HUES48 (cell line): ENCODE results near the gene MYH10.

Experiments
- H3K27ac ChIP-seq: one replicate; pipeline ENCODE4 v1.7.0; 2013; ENCODE audit warnings: low read depth, low read length, inconsistent platforms
- H3K27me3 ChIP-seq: 2 replicates; pipeline ENCODE4 v1.6.1; 2013; ENCODE audit warnings: mild to moderate bottlenecking, low read length; ENCODE audit not compliant: control insufficient read depth, insufficient read depth
- H3K36me3 ChIP-seq: 2 replicates; pipeline ENCODE4 v1.6.1; 2013; ENCODE audit warnings: low read length; ENCODE audit not compliant: control insufficient read depth, insufficient read depth
- H3K4me1 ChIP-seq: 2 replicates; pipeline ENCODE4 v1.6.1; 2013; ENCODE audit warnings: mild to moderate bottlenecking, low read length; ENCODE audit not compliant: control insufficient read depth, insufficient read depth
- H3K4me3 ChIP-seq: 2 replicates; pipeline ENCODE4 v1.5.1; 2013; ENCODE audit warnings: mild to moderate bottlenecking, low read depth, low read length
- H3K9ac ChIP-seq: 2 replicates; pipeline ENCODE4 v1.6.1; 2013; ENCODE audit warnings: mild to moderate bottlenecking, low read depth, low read length, moderate library complexity
- H3K9me3 ChIP-seq: 2 replicates; pipeline ENCODE4 v1.6.1; 2013; ENCODE audit warnings: low read length; ENCODE audit not compliant: control insufficient read depth, insufficient read depth

MYH10 gene

DNA sequence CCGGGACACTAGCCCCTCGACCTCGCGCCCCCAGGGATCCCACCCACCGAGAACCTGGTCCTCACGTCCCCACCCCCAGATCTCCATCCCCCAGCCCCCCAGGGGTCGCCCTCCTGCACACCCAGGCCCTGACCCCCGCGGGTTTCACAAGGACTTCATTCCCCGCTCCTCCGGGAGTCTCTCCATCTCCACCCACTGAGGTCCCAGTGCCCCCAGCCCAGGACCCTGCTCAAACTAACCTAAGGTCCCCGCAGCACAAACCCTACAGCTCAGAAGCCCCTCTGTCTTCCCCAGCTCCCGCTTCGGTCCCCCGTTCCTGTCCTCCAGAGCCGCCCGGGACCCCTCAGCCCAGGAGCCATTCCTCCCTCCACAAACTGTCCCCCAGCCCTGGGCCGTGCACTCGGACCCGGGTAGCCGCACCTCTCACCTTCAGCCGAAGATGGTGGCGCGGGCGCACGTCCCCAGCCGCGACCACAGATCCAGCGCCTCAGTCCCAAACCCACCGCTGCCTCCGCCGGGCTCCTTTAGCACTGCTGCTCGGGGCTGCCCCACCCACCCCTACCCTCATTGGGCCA is at the start of gene MYH10:
Gene MYH10, minus strand, starts transcription at position 499 of the 575 bp plus-strand sequence. CDS start 7,479 bp downstream, outside the sequence.
- peaks cover 28% of the 10 kb centered on the region for H3K4me1 ChIP-seq
- no peaks in the 10 kb centered on the region for H3K9me3 ChIP-seq
- peak within 1 kb of the TSS; percentile 89 for H3K9ac ChIP-seq
- peak within 1 kb of the TSS; percentile 97 for H3K27ac ChIP-seq
- H3K4me3 ChIP-seq, result peak within 1 kb of the TSS; percentile 99
- 0 out of 2 replicates have a peak, but pooled peaks cover 2% of the 10 kb centered on the region for H3K36me3 ChIP-seq
- H3K27me3 ChIP-seq, result no peaks in the 10 kb centered on the region

DNA sequence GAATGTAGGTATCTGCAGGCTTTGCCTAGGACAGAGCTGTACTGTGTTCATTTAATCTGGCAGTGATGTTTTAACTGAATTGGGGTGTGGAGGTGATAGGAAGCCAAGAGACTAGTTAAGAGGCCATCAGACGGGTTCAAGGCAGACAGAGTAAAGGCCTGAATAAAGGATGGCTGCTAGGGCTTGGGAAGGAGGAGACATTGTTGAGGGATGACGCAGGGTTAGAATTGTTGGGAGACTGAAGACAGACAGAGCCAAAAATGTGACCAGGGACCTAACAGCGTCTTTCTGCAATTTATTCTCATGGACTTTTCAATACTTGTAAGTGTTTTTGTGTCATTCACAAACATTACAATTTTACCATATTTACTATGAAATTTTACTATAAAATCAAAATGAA is 48.6 kb upstream of the MYH10 start:
- Histone ChIP-seq H3K36me3 (no peaks in the 10 kb centered on the region), H3K4me3 (no peak overlapping the region), H3K27ac (no peak overlapping the region), H3K9me3 (no peaks in the 10 kb centered on the region), H3K4me1 (peaks cover 18% of the 10 kb centered on the region), H3K27me3 (no peaks in the 10 kb centered on the region), H3K9ac (no peak overlapping the region)

DNA sequence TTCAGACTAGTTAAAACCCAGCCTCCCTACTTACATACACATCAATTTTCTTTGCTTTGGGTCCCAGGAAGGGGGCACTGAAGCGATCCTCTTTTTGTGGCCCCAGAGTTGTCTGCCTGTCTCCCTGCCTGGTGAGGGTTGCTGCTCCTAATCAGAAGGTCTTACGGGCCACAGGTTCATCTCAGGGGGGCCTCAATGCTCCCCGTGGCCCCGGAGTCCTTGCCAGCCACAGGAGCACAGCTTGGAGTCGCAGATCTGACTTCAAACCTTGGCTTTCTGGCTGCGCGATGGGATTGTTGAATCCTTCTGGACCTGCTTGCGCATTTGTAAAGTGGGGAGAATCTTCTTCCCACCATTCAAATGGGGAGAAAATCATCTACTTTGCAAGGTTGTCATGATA is 44.8 kb upstream of the MYH10 start:
- no peak overlapping the region; the same call in 1 of the 2 replicates for H3K4me3 ChIP-seq
- no peaks in the 10 kb centered on the region for H3K27me3 ChIP-seq
- no peak overlapping the region for H3K9ac ChIP-seq
- no peaks in the 10 kb centered on the region for H3K9me3 ChIP-seq
- H3K36me3 ChIP-seq, result no peaks in the 10 kb centered on the region
- no peak overlapping the region for H3K27ac ChIP-seq
- peaks cover 18% of the 10 kb centered on the region for H3K4me1 ChIP-seq

DNA sequence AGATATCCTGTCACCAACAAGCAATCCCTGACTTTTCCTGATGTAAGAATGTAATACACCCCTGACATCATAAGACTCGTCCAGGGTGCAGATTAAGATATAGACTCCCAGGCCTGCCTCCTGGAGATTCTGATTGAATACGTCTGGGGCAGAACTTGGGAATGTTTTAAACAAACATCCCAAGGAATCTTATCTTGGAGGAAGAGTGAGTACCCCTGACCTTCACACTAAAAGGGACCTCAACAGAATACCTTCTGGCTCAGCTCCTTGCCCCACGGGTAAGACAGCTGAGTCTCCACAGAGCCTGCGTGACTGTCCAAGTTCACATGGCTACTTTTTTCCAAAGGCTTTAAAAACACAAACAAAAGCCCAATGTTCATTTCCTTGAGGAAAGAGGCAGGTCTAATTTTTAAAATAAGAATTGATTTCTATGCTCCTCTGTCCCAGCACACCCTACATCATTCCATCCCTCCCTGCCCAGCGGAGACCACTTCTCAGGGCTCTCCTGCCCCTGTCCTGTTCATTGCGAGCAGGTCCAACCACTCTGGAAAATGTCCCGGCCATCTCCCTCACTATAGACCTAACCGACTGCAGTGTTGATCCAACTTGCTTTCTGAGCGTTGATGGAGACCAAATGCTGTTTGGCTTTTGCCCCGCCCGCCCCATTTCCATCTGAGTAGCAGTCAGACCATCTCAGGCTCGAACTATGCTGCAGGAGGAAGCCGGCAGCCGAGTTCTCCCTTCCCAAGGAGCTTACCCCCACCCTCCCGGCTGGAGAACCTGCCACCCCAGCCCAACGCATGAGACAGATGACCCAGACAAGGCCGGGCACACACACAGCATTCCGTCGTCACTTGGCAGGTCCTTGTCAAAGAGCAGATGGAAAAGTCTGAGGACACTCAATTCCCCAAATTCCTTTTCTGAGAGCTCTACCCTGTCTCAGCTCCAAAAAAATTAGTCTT is 44.1 kb upstream of the MYH10 start:
- H3K9ac ChIP-seq, result no peak overlapping the region
- peaks cover 18% of the 10 kb centered on the region for H3K4me1 ChIP-seq
- no peaks in the 10 kb centered on the region for H3K36me3 ChIP-seq
- no peak overlapping the region for H3K4me3 ChIP-seq
- no peaks in the 10 kb centered on the region for H3K27me3 ChIP-seq
- no peaks in the 10 kb centered on the region for H3K9me3 ChIP-seq
- no peak overlapping the region for H3K27ac ChIP-seq

DNA sequence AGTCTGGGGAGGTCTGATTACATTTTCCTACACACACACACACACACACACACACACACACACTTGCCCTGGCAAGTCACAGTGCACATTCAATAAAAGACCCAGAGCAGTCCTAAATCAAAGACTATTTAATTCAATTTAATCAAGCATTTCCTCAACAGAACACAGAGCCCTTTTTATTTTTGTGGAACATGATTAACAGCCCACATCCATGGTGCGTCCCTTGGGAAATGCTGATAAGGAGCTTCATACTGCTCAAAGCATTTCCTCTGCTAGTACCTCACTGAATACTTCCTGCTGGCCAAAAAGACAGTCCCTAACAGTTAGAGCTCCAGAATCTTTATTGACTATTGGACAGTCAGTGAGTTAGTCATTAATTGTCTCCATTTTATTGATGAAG is 43.1 kb upstream of the MYH10 start:
- Histone ChIP-seq H3K9me3 (no peaks in the 10 kb centered on the region), H3K9ac (no peak overlapping the region), H3K4me3 (no peak overlapping the region), H3K36me3 (no peaks in the 10 kb centered on the region), H3K27ac (no peak overlapping the region), H3K27me3 (no peaks in the 10 kb centered on the region), H3K4me1 (peaks cover 18% of the 10 kb centered on the region)

DNA sequence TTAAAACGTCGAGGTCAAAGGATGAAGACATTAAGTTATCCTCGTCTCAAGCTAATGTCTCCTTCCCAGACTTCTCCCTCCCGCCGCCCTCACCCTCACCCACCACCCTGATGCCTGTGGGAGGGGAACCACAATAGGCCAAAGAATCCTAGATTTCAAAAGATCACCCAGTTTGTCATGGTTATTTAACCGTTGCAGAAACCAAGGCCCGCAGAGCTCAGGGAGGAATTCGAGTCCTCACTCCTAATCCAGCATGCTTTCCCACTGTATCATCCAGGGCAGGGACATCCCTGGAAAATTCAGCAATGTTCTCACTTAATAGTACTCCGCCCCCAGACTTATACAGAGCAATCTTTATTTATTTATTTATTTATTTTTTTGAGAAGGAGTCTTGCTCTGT is 41.8 kb upstream of the MYH10 start:
- Histone ChIP-seq H3K27me3 (no peaks in the 10 kb centered on the region), H3K36me3 (no peaks in the 10 kb centered on the region), H3K4me3 (no peak overlapping the region), H3K27ac (no peak overlapping the region), H3K9ac (no peak overlapping the region), H3K4me1 (peaks cover 18% of the 10 kb centered on the region), H3K9me3 (no peaks in the 10 kb centered on the region)

DNA sequence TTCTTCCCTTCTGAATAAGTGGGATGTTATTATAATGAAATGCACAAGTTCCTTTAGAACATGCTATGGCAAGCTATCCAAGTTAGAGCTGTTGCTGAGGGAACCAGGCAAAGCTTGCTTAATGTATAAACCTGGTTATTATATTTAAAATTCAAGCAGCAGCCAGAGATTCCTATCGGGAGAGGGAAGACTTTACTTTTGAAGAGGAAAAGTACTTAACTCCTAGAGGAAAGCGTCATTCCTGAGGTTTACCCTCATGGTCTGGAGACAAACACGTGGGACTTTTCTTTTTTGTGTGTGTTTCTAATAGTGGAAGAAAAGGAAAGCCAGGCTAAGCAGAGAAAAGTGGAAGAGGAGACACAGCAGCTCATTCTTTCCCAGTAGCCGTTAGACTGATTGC is 39.9 kb upstream of the MYH10 start:
- Histone ChIP-seq H3K27me3 (no peaks in the 10 kb centered on the region), H3K27ac (no peak overlapping the region), H3K9me3 (no peaks in the 10 kb centered on the region), H3K36me3 (no peaks in the 10 kb centered on the region), H3K4me3 (no peak overlapping the region), H3K9ac (no peak overlapping the region), H3K4me1 (peaks cover 11% of the 10 kb centered on the region)

DNA sequence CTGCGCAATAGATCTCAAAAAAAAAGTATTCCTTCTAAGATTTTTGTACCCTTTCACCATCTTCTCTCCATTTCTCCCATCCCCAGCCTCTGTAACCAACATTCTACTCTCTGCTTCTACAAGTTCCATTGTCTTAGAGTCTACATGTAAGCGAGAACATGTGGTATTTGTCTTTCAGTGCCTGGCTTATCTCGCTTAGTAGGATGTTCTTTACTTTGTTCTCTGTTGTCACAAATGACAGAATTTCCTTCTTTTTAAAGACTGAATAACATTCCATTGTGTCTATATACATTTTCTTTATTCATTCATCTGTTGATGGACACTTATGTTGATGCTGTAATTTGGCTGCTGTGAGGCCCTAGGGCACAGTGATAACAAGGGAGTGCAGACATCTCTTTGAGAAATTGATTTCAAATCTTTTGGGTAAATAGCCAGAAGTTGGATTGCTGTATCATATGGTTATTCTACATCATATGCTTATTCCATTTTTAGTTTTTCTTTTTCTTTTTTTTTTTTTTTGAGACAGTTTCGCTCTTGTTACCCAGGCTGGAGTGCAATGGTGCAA is 37.7 kb upstream of the MYH10 start:
- no peaks in the 10 kb centered on the region for H3K4me1 ChIP-seq
- no peak overlapping the region for H3K4me3 ChIP-seq

DNA sequence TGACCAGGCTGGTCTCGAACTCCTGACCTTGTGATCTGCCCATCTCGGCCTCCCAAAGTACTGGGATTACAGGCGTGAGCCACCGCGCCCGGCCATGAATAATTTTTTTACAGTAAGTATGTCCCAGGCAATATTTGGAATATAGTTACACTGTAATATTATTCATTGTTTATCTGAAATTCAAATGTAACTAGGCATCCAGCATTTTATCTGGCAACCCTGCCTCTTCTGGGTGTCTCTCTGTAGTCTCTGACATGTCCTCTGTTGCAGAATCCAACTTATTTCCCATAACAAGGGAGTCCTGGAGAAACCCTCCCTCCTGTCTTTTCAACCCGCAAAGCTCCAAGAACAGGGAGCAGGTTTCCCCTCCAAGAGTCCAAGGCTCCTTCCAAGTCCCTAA is 36.9 kb upstream of the MYH10 start:
- Histone ChIP-seq H3K27ac (no peak overlapping the region), H3K27me3 (no peaks in the 10 kb centered on the region), H3K4me3 (no peak overlapping the region), H3K9me3 (no peaks in the 10 kb centered on the region), H3K9ac (no peak overlapping the region), H3K4me1 (no peaks in the 10 kb centered on the region), H3K36me3 (no peaks in the 10 kb centered on the region)

More for the DNA sequence above, 37.7 kb upstream of the MYH10 start:
- no peaks in the 10 kb centered on the region for H3K9me3 ChIP-seq
- H3K9ac ChIP-seq, result no peak overlapping the region
- H3K36me3 ChIP-seq, result no peaks in the 10 kb centered on the region
- H3K27ac ChIP-seq, result no peak overlapping the region
- H3K27me3 ChIP-seq, result no peaks in the 10 kb centered on the region

DNA sequence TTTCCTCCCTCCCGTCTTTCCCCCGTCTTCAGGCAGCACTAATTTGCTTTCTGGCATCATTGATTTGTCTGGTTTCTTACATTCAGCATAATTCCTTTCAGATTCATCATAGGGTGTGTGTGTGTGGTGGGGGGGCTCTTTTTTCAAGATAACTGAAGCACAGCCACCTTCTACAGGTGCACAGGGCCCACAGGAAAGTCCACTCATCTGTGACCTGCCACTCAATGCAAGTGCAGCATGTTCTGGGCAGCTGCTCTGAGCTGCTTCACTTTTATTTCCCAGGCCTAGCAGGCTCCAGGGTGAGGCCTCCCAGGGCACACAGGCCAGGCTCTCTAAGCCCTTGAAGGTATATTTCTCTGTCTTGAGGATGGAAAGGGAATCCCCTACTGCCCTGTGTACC is 35.2 kb upstream of the MYH10 start:
- no peak overlapping the region for H3K4me3 ChIP-seq
- no peak overlapping the region for H3K9ac ChIP-seq
- no peaks in the 10 kb centered on the region for H3K27me3 ChIP-seq
- H3K27ac ChIP-seq, result no peak overlapping the region
- no peaks in the 10 kb centered on the region for H3K36me3 ChIP-seq
- H3K9me3 ChIP-seq, result no peaks in the 10 kb centered on the region
- no peaks in the 10 kb centered on the region for H3K4me1 ChIP-seq
